Activated CD4-positive, alpha-beta T cell treated with anti-CD3 and anti-CD28 coated beads, Interleukin-2, Interleukin-6, amounts not matched to agents 100 ng/mL and 50 ng/mL, durations not matched to agents 16 hours and 8 hours (primary cell): ENCODE measurements around the gene GNAQ.
A peak's percentile ranks its signal among the peaks of the same experiment; 100 is the strongest.
"Not testable (repeated sequence)": the region's sequence is repeated elsewhere in the genome, so short reads cannot be mapped to it uniquely, and the experiment has no call there.

Experiments used
- DNase-seq: peaks from one replicate; pipeline ENCODE4 v3.0.0-alpha.2; 2020

The GNAQ gene

GRCh38 chr9:77865385-77866047 lies 166.1 kb downstream of the GNAQ start:
- no peak for DNase-seq

- DNase-seq, result no peak
These were observed 167.3 kb downstream of the GNAQ start for GRCh38 chr9:77864211-77864889.

- DNase-seq, result not testable (repeated sequence)
These were observed 168.0 kb downstream of the GNAQ start for GRCh38 chr9:77863638-77864037.

GRCh38 chr9:77860953-77861352 lies 170.7 kb downstream of the GNAQ start:
- not testable (repeated sequence) for DNase-seq

- DNase-seq, result no peak
These were observed 173.9 kb downstream of the GNAQ start for GRCh38 chr9:77857513-77858259.

- DNase-seq, result no peak
These were observed 175.0 kb downstream of the GNAQ start for GRCh38 chr9:77856615-77857014.

- DNase-seq, result no peak
These were observed 176.7 kb downstream of the GNAQ start for GRCh38 chr9:77854916-77855311.

GRCh38 chr9:77854258-77854915 lies 177.2 kb downstream of the GNAQ start:
- DNase-seq, result no peak

- DNase-seq, result no peak
These were observed 177.9 kb downstream of the GNAQ start for GRCh38 chr9:77853716-77854115.

- DNase-seq, result no peak
These were observed 179.6 kb downstream of the GNAQ start for GRCh38 chr9:77851882-77852595.

GRCh38 chr9:77848897-77849296 lies 182.7 kb downstream of the GNAQ start:
- no peak for DNase-seq

- no peak for DNase-seq
These were observed 183.2 kb downstream of the GNAQ start for GRCh38 chr9:77848404-77848803.

GRCh38 chr9:77847626-77848025 lies 184.0 kb downstream of the GNAQ start:
- no peak for DNase-seq

GRCh38 chr9:77847059-77847499 lies 184.5 kb downstream of the GNAQ start:
- DNase-seq, result no peak

- DNase-seq, result no peak
These were observed 187.2 kb downstream of the GNAQ start for GRCh38 chr9:77844415-77844814.

GRCh38 chr9:77843871-77844155 lies 187.8 kb downstream of the GNAQ start:
- no peak for DNase-seq

GRCh38 chr9:77843076-77843870 lies 188.3 kb downstream of the GNAQ start:
- DNase-seq, result no peak

GRCh38 chr9:77841739-77842386 lies 189.7 kb downstream of the GNAQ start:
- peak; percentile 38 for DNase-seq

GRCh38 chr9:77839459-77840140 lies 192.0 kb downstream of the GNAQ start:
- DNase-seq, result no peak

- DNase-seq, result no peak
These were observed 192.6 kb downstream of the GNAQ start for GRCh38 chr9:77838986-77839385.
